PFSK-1 (cell line): ENCODE measurements around the gene CNTN4.

Experiments
- POLR2AphosphoS5 ChIP-seq: IDR thresholded peaks from 2 replicates; pipeline ENCODE4 v1.6.1; 2012; ENCODE audit warnings: low read depth, mild to moderate bottlenecking, control low read depth, low read length, moderate library complexity
- REST ChIP-seq, 2 experiments: IDR thresholded peaks; 2 replicates each; pipeline versions ENCODE4 v1.6.1 to v1.8.0; 2011 to 2012; ENCODE audit warnings: low read depth in 2 of 2, low read length in 2 of 2, control low read depth in 1 of 2, inconsistent platforms in 1 of 2, mild to moderate bottlenecking in 1 of 2, moderate library complexity in 1 of 2; ENCODE audit not compliant: insufficient read depth in 1 of 2

GRCh38 chr3:2615080-2615479, 516.4 kb downstream of the CNTN4 start:
- TF ChIP-seq POLR2AphosphoS5 = no peak
- TF ChIP-seq REST (IDR thresholded peaks at IDR 0.05; ENCODE audit: insufficient read depth in 1 of 2, low read depth in 2 of 2, low read length in 2 of 2) = no peak
